EH (cell line): ENCODE data around the gene PPP5C.
"Not testable (repeated sequence)": the region's sequence is repeated elsewhere in the genome, so short reads cannot be mapped to it uniquely, and the experiment has no call there.

Experiments
- DNase-seq: peaks from one replicate; pipeline ENCODE4 v3.0.0-alpha.2; 2015; ENCODE audit warnings: low read depth

PPP5C gene, protein sequence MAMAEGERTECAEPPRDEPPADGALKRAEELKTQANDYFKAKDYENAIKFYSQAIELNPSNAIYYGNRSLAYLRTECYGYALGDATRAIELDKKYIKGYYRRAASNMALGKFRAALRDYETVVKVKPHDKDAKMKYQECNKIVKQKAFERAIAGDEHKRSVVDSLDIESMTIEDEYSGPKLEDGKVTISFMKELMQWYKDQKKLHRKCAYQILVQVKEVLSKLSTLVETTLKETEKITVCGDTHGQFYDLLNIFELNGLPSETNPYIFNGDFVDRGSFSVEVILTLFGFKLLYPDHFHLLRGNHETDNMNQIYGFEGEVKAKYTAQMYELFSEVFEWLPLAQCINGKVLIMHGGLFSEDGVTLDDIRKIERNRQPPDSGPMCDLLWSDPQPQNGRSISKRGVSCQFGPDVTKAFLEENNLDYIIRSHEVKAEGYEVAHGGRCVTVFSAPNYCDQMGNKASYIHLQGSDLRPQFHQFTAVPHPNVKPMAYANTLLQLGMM

GRCh38 chr19:46346821-46347571, at the start of gene PPP5C:
Gene PPP5C, plus strand, starts transcription at chr19:46347087. Its CDS starts 10 bp downstream, at chr19:46347097.
- DNase-seq: peak; percentile 91

- no peak for DNase-seq
These were observed 49.0 kb upstream of the PPP5C start for GRCh38 chr19:46297700-46298478.

- DNase-seq: no peak
These were observed 48.3 kb upstream of the PPP5C start for GRCh38 chr19:46298479-46299003.

DNA sequence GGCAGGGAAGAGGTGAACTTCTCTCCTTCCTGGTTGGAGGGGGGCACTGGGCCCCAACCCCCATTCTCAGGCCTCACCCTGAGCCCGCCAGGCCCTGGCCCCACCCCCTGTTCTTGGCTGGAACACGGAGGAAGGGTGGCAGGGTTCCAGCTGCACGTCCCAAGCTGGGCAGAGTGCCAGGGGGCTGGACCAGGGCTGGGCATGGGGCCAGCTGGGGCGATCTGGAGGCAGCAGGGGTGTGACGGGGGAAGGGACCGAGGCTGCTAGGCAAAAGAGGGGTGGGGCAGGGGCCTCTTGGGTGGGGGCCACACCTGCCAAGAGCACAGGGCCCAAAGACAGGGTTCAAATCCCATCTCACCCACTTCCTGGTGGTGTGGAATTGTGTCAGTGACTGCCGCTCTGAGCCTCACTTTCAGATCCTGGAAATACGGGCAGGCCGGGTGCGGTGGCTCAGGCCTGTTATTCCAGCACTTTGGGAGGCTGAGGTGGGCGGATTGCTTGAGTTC, 47.8 kb upstream of the PPP5C start:
- DNase-seq: peak; percentile 84

GRCh38 chr19:46299695-46300094, 47.2 kb upstream of the PPP5C start:
- no peak for DNase-seq

GRCh38 chr19:46303322-46303690, 43.6 kb upstream of the PPP5C start:
- no peak for DNase-seq

- no peak for DNase-seq
These were observed 43.0 kb upstream of the PPP5C start for GRCh38 chr19:46303691-46304397.

DNA sequence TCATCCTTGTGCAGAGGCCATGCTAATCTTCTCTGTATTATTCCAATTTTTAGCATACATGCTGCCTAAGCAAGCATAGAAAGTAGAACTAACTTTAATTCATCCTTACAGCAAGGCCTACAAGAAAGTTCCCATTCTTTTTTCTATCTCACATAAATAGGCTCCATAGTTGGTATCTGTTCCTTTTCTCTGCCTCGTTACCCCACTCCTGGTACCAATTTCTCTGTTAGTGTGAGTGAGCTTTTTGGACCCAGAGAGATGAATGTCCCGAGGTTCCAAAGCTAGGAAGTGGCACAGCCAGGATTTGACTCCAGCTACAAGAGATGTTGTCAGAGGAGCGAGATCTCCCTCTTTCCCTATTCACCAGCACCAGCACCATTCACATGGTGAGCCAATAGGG, 40.4 kb upstream of the PPP5C start:
- no peak for DNase-seq

GRCh38 chr19:46308510-46308909, 38.4 kb upstream of the PPP5C start:
- DNase-seq: no peak

DNA sequence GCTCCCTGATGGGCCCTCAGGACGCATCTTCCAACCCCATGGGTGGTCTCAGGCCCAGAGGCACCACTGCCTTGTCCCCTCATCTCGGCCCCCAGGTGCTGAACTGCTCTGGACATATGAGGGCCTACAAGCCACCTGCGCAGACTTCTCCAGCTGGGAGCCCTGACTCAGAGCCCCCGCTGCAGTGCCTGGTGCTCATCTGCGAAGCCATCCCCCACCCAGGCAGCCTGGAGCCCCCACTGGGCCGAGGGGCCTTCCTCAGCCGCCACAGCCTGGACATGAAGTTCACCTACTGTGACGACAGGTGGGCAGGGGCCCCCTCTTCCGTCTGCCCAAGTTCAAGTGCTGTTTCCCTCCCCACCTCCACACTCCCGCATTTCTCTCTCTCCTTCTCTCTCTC, 37.8 kb upstream of the PPP5C start:
- no peak for DNase-seq

DNA sequence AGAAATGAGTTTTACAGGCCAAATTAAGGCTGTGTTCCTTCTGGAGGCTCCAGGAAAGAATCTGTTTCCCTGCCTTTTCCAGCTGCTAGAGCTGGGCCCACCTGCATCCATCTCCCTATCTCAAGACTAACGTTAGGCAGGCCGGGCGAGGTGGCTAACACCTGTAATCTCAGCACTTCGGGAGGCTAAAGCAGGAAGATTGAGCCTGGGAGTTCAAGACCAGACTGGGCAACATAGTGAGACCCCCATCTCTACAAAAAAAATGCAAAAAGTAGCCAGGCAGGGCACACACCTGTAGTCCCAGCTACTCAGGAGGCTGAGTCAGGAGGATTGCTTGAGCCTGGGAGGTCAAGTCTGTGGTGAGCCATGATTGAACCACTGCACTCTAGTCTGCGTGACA, 35.4 kb upstream of the PPP5C start:
- no peak for DNase-seq

DNA sequence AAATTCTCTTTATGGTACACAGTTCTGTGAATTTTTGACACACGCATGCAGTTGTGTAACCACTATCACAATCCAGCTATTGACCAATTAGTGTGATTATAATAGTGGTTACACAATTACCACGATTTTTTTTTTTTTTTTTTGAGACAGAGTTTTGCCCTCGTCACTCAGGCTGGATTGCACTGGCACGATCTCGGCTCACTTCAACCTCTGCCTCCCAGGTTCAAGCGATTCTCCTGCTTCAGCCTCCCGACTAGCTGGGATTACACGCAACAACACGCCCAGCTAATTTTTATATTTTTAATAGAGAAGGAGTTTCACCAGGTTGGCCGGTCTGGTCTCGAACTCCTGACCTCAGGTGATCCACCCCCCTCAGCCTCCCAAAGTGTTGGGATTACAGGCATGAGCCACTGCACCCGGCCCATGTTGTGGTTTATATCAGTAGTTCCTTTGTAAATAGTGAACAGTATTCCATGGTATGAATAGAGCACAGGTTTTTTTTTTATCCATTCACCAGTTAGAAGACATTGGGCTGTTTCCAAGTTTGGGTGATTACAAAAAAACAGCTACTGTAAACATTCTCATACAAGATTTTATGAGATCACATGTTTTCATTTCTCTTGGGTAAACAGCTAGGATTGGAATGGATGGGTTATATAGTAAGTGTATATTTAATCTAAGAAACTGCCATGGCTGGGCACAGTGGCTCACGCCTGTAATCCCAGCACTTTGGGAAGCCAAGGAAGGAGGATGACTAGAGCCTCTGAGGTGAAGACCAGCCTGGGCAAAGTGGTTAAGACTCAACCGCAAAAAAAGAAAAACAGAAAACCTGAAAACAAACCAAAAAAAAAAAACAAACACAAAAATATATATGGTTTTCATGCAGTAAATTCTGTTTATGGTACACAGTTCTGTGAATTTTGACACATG, 33.1 kb upstream of the PPP5C start:
- DNase-seq: peak; percentile 27

- no peak for DNase-seq
These were observed 29.5 kb upstream of the PPP5C start for GRCh38 chr19:46317339-46317738.

DNA sequence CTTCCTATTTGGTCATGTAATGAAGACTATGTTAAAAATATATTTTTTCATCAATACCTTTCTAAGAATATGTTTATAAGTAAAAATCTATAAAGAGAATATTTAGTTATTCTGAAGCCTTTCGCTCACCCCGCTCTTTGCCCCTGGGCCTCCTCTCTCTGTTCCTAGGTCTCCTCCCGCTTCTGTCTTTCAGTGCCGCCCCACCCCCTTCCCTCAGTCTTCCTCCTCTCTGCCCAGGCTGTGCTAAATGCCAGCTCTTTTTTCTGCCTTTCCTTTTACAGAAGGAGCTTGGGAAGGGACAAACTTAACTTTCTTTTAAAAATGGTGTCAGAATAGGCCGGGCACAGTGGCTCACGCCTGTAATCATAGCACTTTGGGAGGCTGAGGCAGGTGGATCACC, 27.3 kb upstream of the PPP5C start:
- DNase-seq: no peak

DNA sequence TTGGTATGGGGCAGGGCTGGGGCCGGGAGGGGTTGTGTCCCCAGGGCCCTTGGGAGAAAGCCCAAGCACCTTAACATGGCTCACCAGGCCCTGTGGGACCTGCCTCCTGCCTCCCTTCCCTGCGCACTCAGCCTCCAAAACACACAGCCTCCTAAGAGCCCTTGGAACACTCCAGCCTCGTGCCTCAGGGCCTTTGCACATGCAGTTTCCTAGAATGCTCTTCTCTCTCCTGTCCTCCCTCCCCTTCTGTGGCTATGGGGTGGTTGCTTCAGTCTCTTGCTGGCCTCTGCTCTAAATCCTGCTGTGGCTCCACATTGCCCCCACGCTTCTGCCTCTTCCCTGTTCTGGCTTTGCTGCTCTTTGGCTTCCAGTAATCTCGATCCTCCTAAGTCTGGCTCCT, 26.3 kb upstream of the PPP5C start:
- no peak for DNase-seq

- no peak for DNase-seq
These were observed 25.2 kb upstream of the PPP5C start for GRCh38 chr19:46321653-46322052.

GRCh38 chr19:46323227-46323626, 23.7 kb upstream of the PPP5C start:
- DNase-seq: not testable (repeated sequence)

- no peak for DNase-seq
These were observed 22.6 kb upstream of the PPP5C start for GRCh38 chr19:46324277-46324676.

GRCh38 chr19:46326608-46327007, 20.3 kb upstream of the PPP5C start:
- DNase-seq: no peak

DNA sequence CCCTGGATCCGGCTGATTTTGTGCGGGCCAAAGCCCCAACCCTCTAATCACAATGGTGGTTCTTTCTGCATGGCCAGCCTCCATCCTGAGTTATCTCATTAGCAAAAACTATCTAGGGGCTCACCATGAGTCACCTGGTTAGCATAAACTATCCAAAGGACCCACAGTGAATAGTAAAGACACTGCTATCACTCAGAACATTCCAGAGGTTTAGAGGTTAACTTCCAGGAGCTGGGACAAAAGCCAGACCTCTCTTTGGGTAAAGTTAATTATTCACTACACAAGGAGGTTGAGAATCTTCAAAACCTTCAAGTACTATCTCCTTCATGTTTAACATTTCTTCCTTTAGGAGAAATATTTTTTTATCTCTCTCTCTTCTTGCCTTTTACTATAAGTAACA, 18.8 kb upstream of the PPP5C start:
- DNase-seq: peak; percentile 8
